IPS-18c (cell line): ENCODE data around the gene CRADD.
"Not testable (repeated sequence)": the region's sequence is repeated elsewhere in the genome, so short reads cannot be mapped to it uniquely, and the experiment has no call there.

Experiments
- H3K4me3 ChIP-seq: 2 replicates; pipeline ENCODE4 v1.7.0; 2013; ENCODE audit warnings: low read depth, mild to moderate bottlenecking, low read length, moderate library complexity; ENCODE audit not compliant: insufficient read depth
- H3K9me3 ChIP-seq: one replicate; pipeline ENCODE4 v1.6.1; 2013; ENCODE audit warnings: mild to moderate bottlenecking, low read length, moderate library complexity; ENCODE audit not compliant: control insufficient read depth, insufficient read depth

CRADD gene

DNA sequence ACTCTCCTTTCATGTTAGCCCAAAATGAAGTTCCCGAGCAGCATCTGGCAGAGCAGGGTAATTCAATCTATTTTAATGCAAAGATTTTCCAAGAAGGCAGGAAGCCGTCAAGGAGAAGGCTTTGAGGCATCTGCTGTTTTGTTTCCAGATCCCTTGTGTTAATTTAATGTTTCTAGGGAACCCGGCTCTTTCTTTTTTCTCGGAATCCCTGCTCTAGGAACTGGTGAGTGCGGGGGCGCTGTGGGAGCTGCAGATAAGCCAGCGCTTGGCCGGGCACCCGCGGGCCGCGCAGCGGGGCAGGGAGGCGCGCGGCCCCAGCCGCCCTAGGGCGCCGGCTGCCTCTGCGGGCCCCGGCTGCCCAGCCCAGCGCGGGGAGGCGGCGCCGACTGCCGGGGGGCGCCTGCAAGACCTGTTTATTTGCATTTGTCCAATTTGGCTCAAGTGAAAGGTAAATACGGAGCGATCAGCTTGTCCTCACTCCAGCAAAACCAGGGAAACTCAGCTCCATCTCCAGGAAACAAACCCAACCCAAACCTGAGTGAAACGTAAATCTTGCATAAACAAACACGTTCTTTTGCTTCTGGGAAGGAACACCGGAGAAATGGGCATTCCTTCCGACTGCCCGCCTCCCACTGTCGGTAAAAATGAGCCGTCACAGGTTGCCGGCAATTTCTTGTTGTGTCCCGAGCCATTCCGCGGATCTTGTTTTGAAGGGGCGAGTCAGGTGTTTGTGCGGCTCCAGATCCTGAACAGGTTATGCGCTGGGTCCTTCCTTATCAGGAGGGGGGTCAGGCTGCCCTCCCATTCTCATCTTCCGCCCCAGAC, 65.1 kb downstream of the CRADD start:
- Histone ChIP-seq H3K4me3 (peak overlapping the region; percentile 63), H3K9me3 (no peaks in the 10 kb centered on the region)

DNA sequence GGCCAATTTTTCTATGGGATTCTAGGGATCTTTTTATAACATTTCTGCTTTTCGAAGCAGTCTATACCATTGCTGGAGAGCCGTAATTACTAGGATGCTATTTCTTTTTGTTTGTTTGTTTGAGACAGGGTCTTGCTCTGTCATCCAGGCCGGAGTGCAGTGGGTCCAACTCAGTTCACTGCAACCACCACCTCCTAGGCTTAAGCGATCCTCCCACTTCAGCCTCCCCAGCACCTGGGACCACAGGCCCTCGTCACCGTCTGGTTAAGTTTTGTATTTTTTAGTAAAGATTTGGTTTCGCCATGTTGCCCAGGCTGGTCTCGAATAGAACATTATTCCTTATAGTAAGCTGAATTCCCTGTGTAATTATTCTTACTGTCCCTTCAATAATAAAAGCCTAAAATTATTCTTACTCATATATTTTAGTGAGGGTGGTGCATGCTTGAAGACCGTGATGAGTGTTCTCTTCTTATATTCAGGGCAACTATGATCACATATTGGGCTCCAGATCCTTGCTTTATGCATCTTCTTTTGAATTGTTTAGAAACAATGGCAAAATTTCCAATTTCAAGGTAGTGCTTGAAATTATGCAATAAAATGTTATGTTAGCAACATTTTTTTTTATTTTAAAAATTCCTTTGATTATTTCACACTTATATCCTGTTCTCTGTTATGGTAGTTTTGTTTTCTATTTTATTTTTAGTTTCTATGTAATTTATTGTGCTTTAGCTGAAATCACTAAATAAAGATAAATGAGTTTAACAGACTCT, 66.2 kb downstream of the CRADD start:
- Histone ChIP-seq H3K9me3 (no peaks in the 10 kb centered on the region), H3K4me3 (peak overlapping the region; percentile 63; the same call in 1 of the 2 replicates)

DNA sequence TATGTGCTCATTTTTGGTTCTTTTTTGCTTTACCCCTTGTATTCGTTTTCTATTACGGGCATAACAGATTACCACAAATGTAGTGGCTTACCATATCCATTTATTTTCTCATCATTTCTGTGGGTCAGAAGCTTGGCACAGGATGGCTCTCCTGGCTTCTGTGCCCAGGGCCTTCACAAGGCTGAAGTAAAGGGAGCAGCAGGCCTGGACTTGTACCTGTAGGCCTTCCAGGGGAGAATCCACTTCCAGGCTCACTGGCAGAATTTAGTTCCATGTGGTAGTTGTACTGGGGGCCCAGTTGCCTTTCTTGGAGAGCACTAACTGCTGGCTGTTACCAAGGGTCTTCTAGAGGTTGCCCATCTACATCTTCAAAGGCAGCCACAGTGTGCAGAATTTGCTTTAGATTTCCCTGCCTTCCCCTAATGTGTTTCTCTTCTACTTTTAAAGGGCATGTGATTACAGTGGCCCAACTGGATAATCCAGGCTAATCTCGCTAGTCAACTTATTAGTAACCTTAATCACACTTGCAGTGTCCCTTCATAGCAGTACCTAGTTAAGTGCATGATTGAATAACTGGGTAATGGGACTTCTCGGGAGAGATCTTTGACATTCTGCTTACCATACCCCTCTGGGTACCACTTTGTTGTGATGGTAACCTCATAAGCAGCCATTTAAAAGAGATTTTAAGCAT, 67.0 kb downstream of the CRADD start:
- Histone ChIP-seq H3K9me3 (no peaks in the 10 kb centered on the region), H3K4me3 (no peak overlapping the region)

DNA sequence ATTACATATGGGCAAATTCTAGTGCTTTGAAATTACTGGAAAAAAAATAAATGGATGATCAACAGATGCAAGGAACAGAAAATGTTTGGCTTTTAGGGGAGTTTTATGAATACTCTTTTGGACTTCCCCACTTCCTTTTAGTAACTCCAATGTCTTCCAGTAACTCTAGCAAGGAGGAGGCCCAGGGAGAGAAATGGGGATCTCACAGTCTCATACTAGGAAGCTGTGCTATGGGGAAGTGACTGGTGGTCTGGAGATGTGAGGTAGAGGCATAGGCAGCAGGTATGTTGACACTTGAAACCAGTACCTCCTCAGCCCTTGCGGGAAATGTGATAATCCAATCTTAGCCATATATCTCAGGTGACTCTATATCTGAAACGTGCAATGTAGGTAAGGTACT, 68.1 kb downstream of the CRADD start:
- no peak overlapping the region for H3K4me3 ChIP-seq
- H3K9me3 ChIP-seq: no peaks in the 10 kb centered on the region

GRCh38 chr12:93746572-93747168, 69.5 kb downstream of the CRADD start:
- no peak overlapping the region for H3K4me3 ChIP-seq
- no peaks in the 10 kb centered on the region for H3K9me3 ChIP-seq

DNA sequence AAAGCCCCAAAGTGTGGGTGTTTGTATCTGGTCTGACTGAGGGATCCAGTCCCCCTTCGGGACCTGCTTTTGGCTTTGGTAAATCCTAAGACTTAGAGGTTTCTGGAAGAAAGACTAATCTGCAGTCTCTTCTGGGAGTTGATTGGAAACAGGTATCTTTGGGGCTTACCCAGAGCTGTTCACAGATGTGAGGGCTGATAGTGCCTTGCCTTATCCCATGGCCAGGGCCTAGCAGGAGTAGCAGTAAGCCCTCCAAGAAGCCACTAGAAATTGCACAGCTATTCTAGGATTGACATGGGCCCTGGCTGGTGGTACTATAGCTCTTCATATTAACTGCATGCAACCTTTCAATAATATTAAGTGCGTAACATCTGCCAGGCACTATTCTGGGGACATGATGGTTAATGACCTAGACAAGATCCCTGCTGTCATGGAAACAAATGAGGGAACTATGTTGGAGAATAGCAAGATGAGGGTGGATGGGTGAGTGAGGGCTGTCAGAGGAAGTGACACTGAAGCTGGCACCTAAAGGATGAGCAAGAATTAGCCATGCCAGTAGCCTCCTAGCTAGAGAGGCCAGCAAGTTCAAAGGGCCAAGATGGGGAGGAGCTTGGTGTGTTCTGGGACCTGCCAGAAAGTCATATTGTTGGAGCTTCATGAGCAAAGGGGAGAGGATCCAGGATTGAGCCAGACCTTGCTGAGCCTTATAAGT, 71.7 kb downstream of the CRADD start:
- no peak overlapping the region for H3K4me3 ChIP-seq
- H3K9me3 ChIP-seq: peaks cover 5% of the 10 kb centered on the region

DNA sequence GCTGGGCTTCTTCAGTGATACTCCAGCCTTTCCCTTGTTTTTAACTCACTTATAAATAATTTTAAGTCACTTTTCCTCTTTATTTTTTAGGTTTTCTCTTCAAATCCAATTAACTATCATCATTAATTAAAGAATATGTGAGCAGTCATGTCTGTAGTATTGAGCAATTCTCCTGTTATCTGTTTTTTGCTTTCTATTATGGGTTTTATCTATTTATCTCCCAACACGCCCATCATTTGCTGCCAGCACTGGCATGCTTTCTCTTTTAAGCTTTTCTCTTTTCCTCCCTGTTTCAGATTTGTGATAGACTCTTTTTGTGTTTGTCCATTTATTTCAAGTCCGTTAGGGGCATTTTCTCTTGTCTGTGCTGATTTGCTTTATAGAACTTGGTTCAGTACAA, 72.3 kb downstream of the CRADD start:
- peaks cover 8% of the 10 kb centered on the region for H3K9me3 ChIP-seq
- H3K4me3 ChIP-seq: no peak overlapping the region

DNA sequence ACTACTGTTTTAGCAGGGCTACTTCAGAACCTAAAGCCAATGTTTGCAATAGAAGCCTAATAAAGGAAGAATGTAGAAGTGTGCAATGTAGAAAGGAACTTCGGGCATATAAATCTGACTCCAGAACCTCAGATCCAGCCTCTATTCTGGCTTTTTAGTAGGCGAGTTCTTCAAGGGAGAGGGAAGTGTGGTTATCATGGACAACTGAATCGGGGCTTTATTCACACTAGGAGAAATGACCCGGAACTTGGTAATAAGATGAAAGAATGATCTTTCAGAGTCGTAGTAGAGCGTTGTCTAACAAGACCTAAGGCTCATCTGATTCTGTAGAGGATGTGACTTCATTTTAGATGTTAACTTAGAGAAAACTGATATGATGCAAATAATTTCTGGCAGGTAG, 72.9 kb downstream of the CRADD start:
- Histone ChIP-seq H3K4me3 (no peak overlapping the region), H3K9me3 (peaks cover 8% of the 10 kb centered on the region)

DNA sequence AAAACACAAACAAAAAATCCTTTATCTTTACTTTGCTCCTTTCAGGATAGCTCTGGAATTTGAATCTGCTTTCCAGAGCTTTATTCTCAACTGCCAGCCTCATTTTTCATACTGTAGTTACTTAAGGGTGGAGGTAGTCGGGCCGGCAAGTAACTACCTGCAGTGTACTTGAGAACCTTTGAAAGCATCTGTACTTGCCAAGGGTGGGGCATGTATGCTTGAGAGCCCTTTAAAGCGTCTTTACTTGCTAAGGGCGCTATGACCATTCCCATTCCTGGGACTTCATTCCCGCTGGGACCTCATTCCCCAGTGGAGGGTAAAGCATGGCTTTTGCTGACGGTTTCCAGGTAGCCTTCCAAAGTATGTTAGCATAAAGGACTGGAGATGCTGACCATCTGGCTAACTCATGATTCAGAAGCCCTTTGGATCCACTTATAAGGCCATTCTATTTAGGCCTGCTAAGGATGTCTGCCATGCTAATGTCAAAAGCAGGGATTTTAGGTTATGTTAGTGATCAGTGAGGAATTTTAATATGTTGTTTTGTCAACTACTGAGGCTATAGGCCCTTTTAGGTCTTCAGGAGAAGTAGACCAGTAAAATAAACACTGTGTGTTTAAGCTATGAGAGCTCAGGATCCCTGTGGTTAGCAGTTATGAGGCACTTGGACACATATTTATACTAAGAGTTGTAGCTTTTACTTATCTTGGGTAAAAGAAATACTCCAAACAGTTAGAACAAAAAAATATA, 74.9 kb downstream of the CRADD start:
- H3K9me3 ChIP-seq: peaks cover 8% of the 10 kb centered on the region
- H3K4me3 ChIP-seq: no peak overlapping the region

GRCh38 chr12:93753285-93753684, 76.1 kb downstream of the CRADD start:
- peaks cover 8% of the 10 kb centered on the region for H3K9me3 ChIP-seq
- no peak overlapping the region for H3K4me3 ChIP-seq

DNA sequence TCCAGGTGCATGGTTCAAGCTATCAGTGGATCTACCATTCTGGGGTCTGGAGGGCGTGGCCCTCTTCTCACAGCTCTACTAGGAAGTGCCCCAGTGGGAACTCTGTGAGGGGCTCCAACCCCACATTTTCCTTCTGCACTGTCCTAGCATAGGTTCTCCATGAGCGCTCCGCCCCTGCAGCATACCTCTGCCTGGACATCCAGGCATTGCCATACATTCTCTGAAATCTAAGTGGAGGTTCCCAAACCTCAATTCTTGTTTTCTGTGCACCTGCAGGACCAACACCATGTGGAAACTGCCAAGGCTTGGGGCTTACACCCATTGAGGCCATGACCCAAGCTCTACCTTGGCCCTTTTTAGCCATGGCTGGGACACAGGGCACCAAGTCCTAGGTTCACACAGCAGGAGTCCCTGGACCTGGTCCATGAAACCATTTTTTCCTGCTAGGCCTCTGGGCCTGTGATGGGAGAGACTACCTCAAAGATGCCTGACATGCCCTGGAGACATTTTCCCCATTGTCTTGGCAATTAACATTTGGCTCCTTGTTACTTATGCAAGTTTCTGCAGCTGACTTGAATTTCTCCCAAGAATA, 76.8 kb downstream of the CRADD start:
- no peak overlapping the region; the same call in 1 of the 2 replicates for H3K4me3 ChIP-seq

GRCh38 chr12:93754859-93755258, 77.7 kb downstream of the CRADD start:
- not testable (repeated sequence) for H3K9me3 ChIP-seq, H3K4me3 ChIP-seq

More for the DNA sequence above, 76.8 kb downstream of the CRADD start:
- peaks cover 8% of the 10 kb centered on the region for H3K9me3 ChIP-seq

GRCh38 chr12:93756288-93756687, 79.1 kb downstream of the CRADD start:
- Histone ChIP-seq H3K9me3 (peaks cover 8% of the 10 kb centered on the region), H3K4me3 (no peak overlapping the region)

DNA sequence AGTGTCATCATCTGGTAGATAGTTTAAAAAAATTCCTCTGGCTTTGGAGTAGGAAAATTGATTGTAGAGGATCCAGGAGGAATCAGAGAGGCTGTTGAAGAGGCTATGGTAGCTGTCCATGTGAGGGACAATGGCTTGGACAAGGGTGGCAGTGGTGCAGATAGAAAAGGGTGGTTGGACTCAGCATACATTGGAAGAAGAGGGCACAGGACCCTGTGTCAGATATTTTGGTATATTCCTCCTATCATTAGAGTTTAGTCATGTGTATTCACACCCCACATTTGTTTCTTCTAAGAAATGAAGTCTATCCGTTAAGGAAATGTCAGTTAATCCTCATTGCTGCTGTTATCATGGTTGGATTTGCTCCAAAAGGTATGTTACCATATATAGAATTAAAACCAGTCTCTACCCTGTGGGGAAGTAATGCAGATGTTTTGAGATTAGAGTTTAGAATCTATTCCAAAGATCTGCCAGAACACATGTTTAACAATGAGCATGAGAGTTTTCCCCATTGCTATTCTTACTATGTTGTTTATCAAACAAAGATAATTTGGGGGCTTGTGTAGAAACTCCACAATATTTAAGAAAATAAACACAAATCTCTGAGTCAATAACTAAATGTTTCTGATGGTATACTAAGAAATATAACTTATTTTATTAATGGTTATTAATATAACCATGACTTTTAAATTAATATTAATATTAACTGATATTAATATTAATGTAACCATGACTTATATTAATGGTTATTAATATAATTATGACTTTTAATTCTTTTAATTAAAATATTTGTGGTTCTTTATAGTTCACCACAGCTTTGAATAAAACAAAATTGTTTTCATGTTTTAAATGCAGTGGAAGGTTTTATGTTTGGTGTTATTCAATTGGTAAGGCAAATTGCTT, 80.9 kb downstream of the CRADD start:
- no peak overlapping the region for H3K4me3 ChIP-seq

DNA sequence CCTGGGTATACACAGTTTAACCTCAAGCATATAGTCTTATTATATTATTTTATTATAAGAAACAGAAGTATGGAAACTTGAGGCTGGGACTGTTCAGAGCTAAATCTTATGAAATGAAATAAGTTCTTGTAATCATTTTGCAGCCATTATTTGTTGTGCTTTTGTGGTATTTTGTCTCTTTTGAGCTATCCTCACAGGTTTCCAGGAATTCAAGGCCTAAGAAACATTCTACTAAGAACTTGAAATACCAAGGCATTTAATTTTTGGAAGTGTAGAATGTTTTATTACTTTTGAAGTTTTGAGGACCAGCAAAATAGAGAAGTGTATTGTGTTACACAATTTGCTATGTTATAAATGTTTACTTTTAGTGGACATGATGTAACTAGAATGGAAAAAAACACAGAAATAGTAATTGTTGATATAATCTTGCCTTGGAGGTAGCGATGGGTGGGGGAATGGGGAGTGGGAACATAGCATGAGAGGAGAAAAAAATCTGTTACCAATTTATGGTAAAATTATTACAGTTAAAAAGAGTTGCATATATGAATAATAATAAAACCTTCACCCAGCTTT, 81.7 kb downstream of the CRADD start:
- H3K4me3 ChIP-seq: no peak overlapping the region
- peaks cover 3% of the 10 kb centered on the region for H3K9me3 ChIP-seq

More for the DNA sequence above, 80.9 kb downstream of the CRADD start:
- peaks cover 8% of the 10 kb centered on the region for H3K9me3 ChIP-seq
